Epithelial cell of esophagus (primary cell): ENCODE measurements around the gene ANK3.

Experiments
- DNase-seq: peaks from one replicate; pipeline ENCODE4 v3.0.0; 2010; ENCODE audit warnings: low read depth
- H3K4me3 ChIP-seq: 2 replicates; pipeline ENCODE4 v1.5.1; 2011; ENCODE audit warnings: mild to moderate bottlenecking, low read length, control low read depth
- CTCF ChIP-seq: IDR thresholded peaks from 2 replicates; pipeline ENCODE4 v1.5.1; 2011; ENCODE audit warnings: low read depth, mild to moderate bottlenecking, low read length, control low read depth, inconsistent platforms; ENCODE audit not compliant: insufficient read depth; ENCODE audit errors: missing control alignments

ANK3 gene

GRCh38 chr10:60209874-60210570 is 179.7 kb downstream of the ANK3 start:
- no peak for TF ChIP-seq CTCF
- DNase-seq: peak; percentile 41
- H3K4me3 ChIP-seq: no peak overlapping the region

DNA sequence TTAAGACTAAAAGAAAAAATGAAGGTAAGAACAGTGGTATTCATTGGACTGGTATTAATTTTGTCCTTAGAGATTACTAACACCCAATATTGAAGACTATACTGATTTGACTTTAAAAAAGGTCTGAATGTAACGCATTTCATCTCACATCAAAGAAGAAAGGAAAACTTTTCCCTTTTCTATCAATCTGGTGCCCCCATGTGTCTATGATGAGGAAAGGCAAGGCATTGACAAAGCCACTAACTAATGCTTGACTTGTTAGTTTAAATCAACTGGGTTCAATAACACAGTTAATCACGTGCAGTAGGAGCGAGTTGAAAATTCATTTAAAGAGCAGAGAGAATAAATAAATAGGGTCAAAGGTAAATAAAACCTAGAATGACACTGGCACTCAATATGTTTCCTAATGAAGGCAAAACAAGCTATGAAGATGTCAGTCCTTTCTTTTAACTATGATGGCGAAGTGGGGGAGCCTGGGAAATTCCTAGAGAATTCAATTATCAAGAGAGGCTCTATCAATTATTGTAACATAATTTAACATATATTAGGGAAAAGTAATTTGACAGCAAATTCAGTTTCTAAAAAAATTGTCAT is 180.9 kb downstream of the ANK3 start:
- no peak overlapping the region for H3K4me3 ChIP-seq
- peak; percentile 78 for TF ChIP-seq CTCF
- DNase-seq: peak; percentile 56

DNA sequence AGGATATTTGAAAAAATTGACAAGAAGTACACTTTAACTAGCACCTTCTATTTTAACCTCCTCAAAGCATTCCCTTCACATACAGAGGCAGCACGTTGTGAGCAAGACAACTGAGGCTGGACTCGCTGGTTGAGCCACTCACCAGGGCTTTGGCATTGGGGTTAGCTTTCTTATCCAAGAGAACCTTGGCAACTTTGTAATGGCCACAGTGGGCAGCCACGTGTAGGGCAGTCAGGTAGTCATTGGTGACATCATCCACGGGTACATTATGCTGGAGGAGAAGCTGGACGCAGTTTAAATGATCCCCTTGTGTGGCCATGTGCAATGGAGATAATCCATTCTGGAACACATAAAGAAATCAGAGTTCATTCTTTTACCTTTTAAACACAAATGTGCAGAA is 181.8 kb downstream of the ANK3 start:
- no peak for TF ChIP-seq CTCF
- no peak for DNase-seq
- H3K4me3 ChIP-seq: no peak overlapping the region

- no peak for TF ChIP-seq CTCF
- peak; percentile 53 for DNase-seq
- no peak overlapping the region for H3K4me3 ChIP-seq
Measured at GRCh38 chr10:60206735-60207134, 182.9 kb downstream of the ANK3 start.

DNA sequence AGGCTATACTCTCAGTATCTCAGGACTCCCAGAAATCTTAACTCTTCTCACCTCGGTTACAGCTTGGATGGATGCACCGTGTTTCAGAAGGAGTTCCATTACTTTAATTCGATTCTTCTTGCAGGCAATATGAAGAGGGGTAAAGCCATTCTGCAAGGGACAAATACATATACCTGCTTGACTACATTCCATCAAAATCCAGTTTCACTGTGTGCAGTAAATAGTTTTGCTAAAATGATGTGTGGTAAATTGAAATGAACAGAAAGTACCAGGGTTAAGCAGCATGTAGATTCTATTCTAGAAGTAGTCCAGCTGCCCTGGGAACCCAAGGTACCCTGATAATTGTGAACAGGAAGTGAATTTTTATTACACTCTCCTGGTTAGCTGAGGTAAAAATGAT is 183.9 kb downstream of the ANK3 start:
- TF ChIP-seq CTCF: no peak
- DNase-seq: no peak
- no peak overlapping the region for H3K4me3 ChIP-seq

DNA sequence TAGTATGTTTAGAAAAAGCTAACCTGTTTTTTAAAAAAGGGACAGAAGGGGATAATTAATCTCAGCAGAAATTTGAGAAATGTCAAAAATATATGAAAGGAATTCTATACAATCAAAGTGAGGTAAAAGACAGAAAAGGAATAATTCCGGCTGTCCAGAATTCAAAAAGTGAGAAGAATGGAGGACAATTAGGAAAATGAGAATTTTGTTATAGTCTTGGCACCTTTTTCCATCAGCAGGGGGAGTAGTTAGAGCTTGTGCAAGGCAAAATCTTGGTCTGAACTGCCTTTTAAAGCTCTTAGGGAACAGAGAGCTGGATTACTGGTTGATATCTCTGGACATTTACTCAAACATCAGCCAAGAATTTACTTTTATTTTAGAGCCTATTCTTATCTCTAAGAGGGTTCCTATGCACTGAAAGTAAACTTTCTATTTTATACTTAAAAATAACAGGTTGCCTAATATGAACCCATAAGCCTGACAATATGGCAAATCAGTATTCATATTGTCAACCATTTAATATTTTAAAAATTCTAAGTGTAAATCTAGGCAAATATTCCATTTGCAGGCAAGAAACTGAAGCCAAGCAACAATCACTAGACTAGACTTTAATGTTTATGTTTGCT is 185.6 kb downstream of the ANK3 start:
- DNase-seq: peak; percentile 48
- H3K4me3 ChIP-seq: no peak overlapping the region
- peak; percentile 75 for TF ChIP-seq CTCF
